ENCODE data around the gene STUB1.

The STUB1 gene

GRCh38 chr16:722835-723633 is 42.8 kb downstream of the STUB1 start:
- Mint-ChIP-seq H3K27ac (no peak overlapping the region), H3K27me3 (no peaks in the 10 kb centered on the region), H3K4me3 (peak overlapping the region; percentile 45), H3K9me3 (no peaks in the 10 kb centered on the region), H3K4me1 (ENCODE audit: low read depth) (peaks cover 31% of the 10 kb centered on the region), H3K36me3 (ENCODE audit: low read depth) (no peaks in the 10 kb centered on the region)

GRCh38 chr16:723695-724094 is 43.5 kb downstream of the STUB1 start:
- peaks cover 29% of the 10 kb centered on the region for H3K4me1 Mint-ChIP-seq (ENCODE audit: low read depth)
- H3K27me3 Mint-ChIP-seq: no peaks in the 10 kb centered on the region
- H3K36me3 Mint-ChIP-seq (ENCODE audit: low read depth): no peaks in the 10 kb centered on the region

GRCh38 chr16:724188-725040 is 44.2 kb downstream of the STUB1 start:
- Mint-ChIP-seq H3K27ac (no peak overlapping the region), H3K36me3 (ENCODE audit: low read depth) (no peaks in the 10 kb centered on the region), H3K27me3 (no peaks in the 10 kb centered on the region), H3K4me3 (no peak overlapping the region), H3K4me1 (ENCODE audit: low read depth) (peaks cover 22% of the 10 kb centered on the region), H3K9me3 (no peaks in the 10 kb centered on the region)

More at GRCh38 chr16:723695-724094, 43.5 kb downstream of the STUB1 start:
- H3K27ac Mint-ChIP-seq: no peak overlapping the region
- H3K9me3 Mint-ChIP-seq: no peaks in the 10 kb centered on the region
- H3K4me3 Mint-ChIP-seq: no peak overlapping the region

- H3K27me3 Mint-ChIP-seq: no peaks in the 10 kb centered on the region
- no peaks in the 10 kb centered on the region for H3K36me3 Mint-ChIP-seq (ENCODE audit: low read depth)
- peaks cover 16% of the 10 kb centered on the region for H3K4me1 Mint-ChIP-seq (ENCODE audit: low read depth)
- H3K9me3 Mint-ChIP-seq: no peaks in the 10 kb centered on the region
- H3K4me3 Mint-ChIP-seq: no peak overlapping the region
- H3K27ac Mint-ChIP-seq: no peak overlapping the region
Observed at GRCh38 chr16:725041-725376, 44.8 kb downstream of the STUB1 start.

- Mint-ChIP-seq H3K4me3 (no peak overlapping the region), H3K9me3 (no peaks in the 10 kb centered on the region), H3K4me1 (ENCODE audit: low read depth) (peaks cover 11% of the 10 kb centered on the region), H3K27me3 (no peaks in the 10 kb centered on the region), H3K36me3 (ENCODE audit: low read depth) (no peaks in the 10 kb centered on the region), H3K27ac (no peak overlapping the region)
Observed at GRCh38 chr16:725463-726187, 45.4 kb downstream of the STUB1 start.

GRCh38 chr16:726188-726437 is 45.9 kb downstream of the STUB1 start:
- Mint-ChIP-seq H3K4me1 (ENCODE audit: low read depth) (peaks cover 11% of the 10 kb centered on the region), H3K9me3 (no peaks in the 10 kb centered on the region), H3K36me3 (ENCODE audit: low read depth) (no peaks in the 10 kb centered on the region), H3K4me3 (no peak overlapping the region), H3K27ac (no peak overlapping the region), H3K27me3 (no peaks in the 10 kb centered on the region)

- Mint-ChIP-seq H3K27me3 (no peaks in the 10 kb centered on the region), H3K9me3 (no peaks in the 10 kb centered on the region), H3K27ac (no peak within 1 kb of the TSS), H3K4me3 (peak within 1 kb of the TSS; percentile 70), H3K36me3 (ENCODE audit: low read depth) (no peaks in the 10 kb centered on the region), H3K4me1 (ENCODE audit: low read depth) (peaks cover 11% of the 10 kb centered on the region)
Observed at GRCh38 chr16:726438-727290, 46.5 kb downstream of the STUB1 start, which contains the start of the genes CCDC78 and HAGHL. Gene CCDC78, minus strand, starts transcription at chr16:726443. Its CDS starts 76 bp downstream, at chr16:726367. Gene HAGHL, plus strand, starts transcription at chr16:727106. Its CDS starts 404 bp downstream, at chr16:727510.

GRCh38 chr16:727291-727977 is 47.2 kb downstream of the STUB1 start:
- no peaks in the 10 kb centered on the region for H3K27me3 Mint-ChIP-seq
- no peak overlapping the region for H3K27ac Mint-ChIP-seq
- H3K4me1 Mint-ChIP-seq (ENCODE audit: low read depth): peaks cover 6% of the 10 kb centered on the region
- no peaks in the 10 kb centered on the region for H3K36me3 Mint-ChIP-seq (ENCODE audit: low read depth)
- no peaks in the 10 kb centered on the region for H3K9me3 Mint-ChIP-seq
- peak overlapping the region; percentile 70 for H3K4me3 Mint-ChIP-seq

GRCh38 chr16:728131-728889 is 48.1 kb downstream of the STUB1 start:
- Mint-ChIP-seq H3K9me3 (no peaks in the 10 kb centered on the region), H3K27me3 (no peaks in the 10 kb centered on the region), H3K36me3 (ENCODE audit: low read depth) (no peaks in the 10 kb centered on the region), H3K4me1 (ENCODE audit: low read depth) (no peaks in the 10 kb centered on the region), H3K27ac (no peak overlapping the region), H3K4me3 (peak overlapping the region; percentile 51)

GRCh38 chr16:728890-729744 is 48.9 kb downstream of the STUB1 start:
- Mint-ChIP-seq H3K9me3 (no peaks in the 10 kb centered on the region), H3K27ac (no peak overlapping the region), H3K4me1 (ENCODE audit: low read depth) (no peaks in the 10 kb centered on the region), H3K36me3 (ENCODE audit: low read depth) (no peaks in the 10 kb centered on the region), H3K4me3 (peak overlapping the region; percentile 51), H3K27me3 (no peaks in the 10 kb centered on the region)

GRCh38 chr16:729768-730665 is 49.8 kb downstream of the STUB1 start:
- H3K27ac Mint-ChIP-seq: no peak overlapping the region
- no peaks in the 10 kb centered on the region for H3K9me3 Mint-ChIP-seq
- no peaks in the 10 kb centered on the region for H3K4me1 Mint-ChIP-seq (ENCODE audit: low read depth)
- no peaks in the 10 kb centered on the region for H3K36me3 Mint-ChIP-seq (ENCODE audit: low read depth)
- no peaks in the 10 kb centered on the region for H3K27me3 Mint-ChIP-seq
- no peak overlapping the region for H3K4me3 Mint-ChIP-seq
